ENCODE data around the gene CLMP.

The CLMP gene

GRCh38 chr11:123110397-123110796 is 84.7 kb downstream of the CLMP start:
- Histone ChIP-seq H3K9me3 (ENCODE audit: control insufficient read depth, insufficient read depth, low read depth, low read length) (no peaks in the 10 kb centered on the region), H3K27ac (ENCODE audit: extremely low read depth, low read depth, low read length) (no peak overlapping the region), H3K4me3 (ENCODE audit: low read depth, low read length) (no peak overlapping the region), H3K4me1 (ENCODE audit: control insufficient read depth, insufficient read depth, low read length) (no peaks in the 10 kb centered on the region), H3K36me3 (ENCODE audit: control insufficient read depth in 2 of 2, insufficient read depth in 1 of 2, low read length in 2 of 2) (no peaks in the 10 kb centered on the region)
- TF ChIP-seq ZNF26 (tag by site-specific recombination; IDR thresholded peaks at IDR 0.05) (no peak), ZBTB20 (tag by site-specific recombination; IDR thresholded peaks at IDR 0.05) (no peak), RBAK (tag by site-specific recombination; IDR thresholded peaks at IDR 0.05) (no peak), ZNF747 (tag by site-specific recombination; IDR thresholded peaks at IDR 0.05) (no peak), OSR2 (tag by site-specific recombination; IDR thresholded peaks at IDR 0.05) (no peak), ZFHX2 (tag by site-specific recombination; conservative IDR thresholded peaks at IDR 0.05) (no peak), ZNF658 (tag by site-specific recombination; IDR thresholded peaks at IDR 0.05) (no peak), ZSCAN30 (tag by site-specific recombination; IDR thresholded peaks at IDR 0.05) (no peak), ZNF311 (tag by site-specific recombination; IDR thresholded peaks at IDR 0.05; ENCODE audit: borderline replicate concordance) (no peak), PRDM1 (tag by site-specific recombination; IDR thresholded peaks at IDR 0.05) (no peak), GLI2 (tag by site-specific recombination; IDR thresholded peaks at IDR 0.05; ENCODE audit: borderline replicate concordance, low read depth) (no peak), GLIS2 (tag by site-specific recombination; IDR thresholded peaks at IDR 0.05) (no peak)
- TF ChIP-seq, protein P1, sequence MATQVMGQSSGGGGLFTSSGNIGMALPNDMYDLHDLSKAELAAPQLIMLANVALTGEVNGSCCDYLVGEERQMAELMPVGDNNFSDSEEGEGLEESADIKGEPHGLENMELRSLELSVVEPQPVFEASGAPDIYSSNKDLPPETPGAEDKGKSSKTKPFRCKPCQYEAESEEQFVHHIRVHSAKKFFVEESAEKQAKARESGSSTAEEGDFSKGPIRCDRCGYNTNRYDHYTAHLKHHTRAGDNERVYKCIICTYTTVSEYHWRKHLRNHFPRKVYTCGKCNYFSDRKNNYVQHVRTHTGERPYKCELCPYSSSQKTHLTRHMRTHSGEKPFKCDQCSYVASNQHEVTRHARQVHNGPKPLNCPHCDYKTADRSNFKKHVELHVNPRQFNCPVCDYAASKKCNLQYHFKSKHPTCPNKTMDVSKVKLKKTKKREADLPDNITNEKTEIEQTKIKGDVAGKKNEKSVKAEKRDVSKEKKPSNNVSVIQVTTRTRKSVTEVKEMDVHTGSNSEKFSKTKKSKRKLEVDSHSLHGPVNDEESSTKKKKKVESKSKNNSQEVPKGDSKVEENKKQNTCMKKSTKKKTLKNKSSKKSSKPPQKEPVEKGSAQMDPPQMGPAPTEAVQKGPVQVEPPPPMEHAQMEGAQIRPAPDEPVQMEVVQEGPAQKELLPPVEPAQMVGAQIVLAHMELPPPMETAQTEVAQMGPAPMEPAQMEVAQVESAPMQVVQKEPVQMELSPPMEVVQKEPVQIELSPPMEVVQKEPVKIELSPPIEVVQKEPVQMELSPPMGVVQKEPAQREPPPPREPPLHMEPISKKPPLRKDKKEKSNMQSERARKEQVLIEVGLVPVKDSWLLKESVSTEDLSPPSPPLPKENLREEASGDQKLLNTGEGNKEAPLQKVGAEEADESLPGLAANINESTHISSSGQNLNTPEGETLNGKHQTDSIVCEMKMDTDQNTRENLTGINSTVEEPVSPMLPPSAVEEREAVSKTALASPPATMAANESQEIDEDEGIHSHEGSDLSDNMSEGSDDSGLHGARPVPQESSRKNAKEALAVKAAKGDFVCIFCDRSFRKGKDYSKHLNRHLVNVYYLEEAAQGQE (tag by site-specific recombination; IDR thresholded peaks at IDR 0.05) = no peak
- TF ChIP-seq, protein P2, sequence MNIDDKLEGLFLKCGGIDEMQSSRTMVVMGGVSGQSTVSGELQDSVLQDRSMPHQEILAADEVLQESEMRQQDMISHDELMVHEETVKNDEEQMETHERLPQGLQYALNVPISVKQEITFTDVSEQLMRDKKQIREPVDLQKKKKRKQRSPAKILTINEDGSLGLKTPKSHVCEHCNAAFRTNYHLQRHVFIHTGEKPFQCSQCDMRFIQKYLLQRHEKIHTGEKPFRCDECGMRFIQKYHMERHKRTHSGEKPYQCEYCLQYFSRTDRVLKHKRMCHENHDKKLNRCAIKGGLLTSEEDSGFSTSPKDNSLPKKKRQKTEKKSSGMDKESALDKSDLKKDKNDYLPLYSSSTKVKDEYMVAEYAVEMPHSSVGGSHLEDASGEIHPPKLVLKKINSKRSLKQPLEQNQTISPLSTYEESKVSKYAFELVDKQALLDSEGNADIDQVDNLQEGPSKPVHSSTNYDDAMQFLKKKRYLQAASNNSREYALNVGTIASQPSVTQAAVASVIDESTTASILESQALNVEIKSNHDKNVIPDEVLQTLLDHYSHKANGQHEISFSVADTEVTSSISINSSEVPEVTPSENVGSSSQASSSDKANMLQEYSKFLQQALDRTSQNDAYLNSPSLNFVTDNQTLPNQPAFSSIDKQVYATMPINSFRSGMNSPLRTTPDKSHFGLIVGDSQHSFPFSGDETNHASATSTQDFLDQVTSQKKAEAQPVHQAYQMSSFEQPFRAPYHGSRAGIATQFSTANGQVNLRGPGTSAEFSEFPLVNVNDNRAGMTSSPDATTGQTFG (tag by site-specific recombination; IDR thresholded peaks at IDR 0.05; ENCODE audit: borderline replicate concordance) = no peak
- POLR2A ChIA-PET = no interaction called here
- CTCF ChIA-PET = interaction anchor here (0.6 to 14.6 kb wide), 27 partner anchors 8 to 403 kb away, joined by 3 to 261 read pairs (median 5); no protein-coding TSS in a partner anchor

- POLR2A ChIA-PET = no interaction called here
- no peak overlapping the region for H3K27ac ChIP-seq (ENCODE audit: extremely low read depth, low read depth, low read length)
These were observed 87.0 kb downstream of the CLMP start for GRCh38 chr11:123107945-123108495.

More at GRCh38 chr11:123107945-123108495, 87.0 kb downstream of the CLMP start:
- TF ChIP-seq YY2 (tag by site-specific recombination; IDR thresholded peaks at IDR 0.05) (no peak), ZSCAN5A (tag by site-specific recombination; IDR thresholded peaks at IDR 0.05) (no peak), ZNF26 (tag by site-specific recombination; IDR thresholded peaks at IDR 0.05) (no peak), GLI4 (tag by site-specific recombination; IDR thresholded peaks at IDR 0.05) (no peak), ZNF16 (tag by site-specific recombination; IDR thresholded peaks at IDR 0.05; ENCODE audit: low read depth) (no peak)
- CTCF ChIA-PET = interaction anchor here (0.6 to 14.6 kb wide), 7 partner anchors 109 to 392 kb away, joined by 4 to 261 read pairs (median 6); no protein-coding TSS in a partner anchor
- H3K4me1 ChIP-seq (ENCODE audit: control insufficient read depth, insufficient read depth, low read length) = no peaks in the 10 kb centered on the region
- no peak overlapping the region for H3K4me3 ChIP-seq (ENCODE audit: low read depth, low read length)
- H3K36me3 ChIP-seq (ENCODE audit: control insufficient read depth in 2 of 2, insufficient read depth in 1 of 2, low read length in 2 of 2) = no peaks in the 10 kb centered on the region
- no peaks in the 10 kb centered on the region for H3K9me3 ChIP-seq (ENCODE audit: control insufficient read depth, insufficient read depth, low read depth, low read length)
